Measurements from ENCODE around the gene MICAL3.

GRCh38 chr22:17914474-17914873, 109.9 kb downstream of the MICAL3 start:
- TF ChIP-seq CTCF (IDR thresholded peaks at IDR 0.05): no peak
- TF ChIP-seq TCF7L2 (IDR thresholded peaks at IDR 0.05; ENCODE audit: low read depth, low read length): no peak
- TF ChIP-seq, protein P1, sequence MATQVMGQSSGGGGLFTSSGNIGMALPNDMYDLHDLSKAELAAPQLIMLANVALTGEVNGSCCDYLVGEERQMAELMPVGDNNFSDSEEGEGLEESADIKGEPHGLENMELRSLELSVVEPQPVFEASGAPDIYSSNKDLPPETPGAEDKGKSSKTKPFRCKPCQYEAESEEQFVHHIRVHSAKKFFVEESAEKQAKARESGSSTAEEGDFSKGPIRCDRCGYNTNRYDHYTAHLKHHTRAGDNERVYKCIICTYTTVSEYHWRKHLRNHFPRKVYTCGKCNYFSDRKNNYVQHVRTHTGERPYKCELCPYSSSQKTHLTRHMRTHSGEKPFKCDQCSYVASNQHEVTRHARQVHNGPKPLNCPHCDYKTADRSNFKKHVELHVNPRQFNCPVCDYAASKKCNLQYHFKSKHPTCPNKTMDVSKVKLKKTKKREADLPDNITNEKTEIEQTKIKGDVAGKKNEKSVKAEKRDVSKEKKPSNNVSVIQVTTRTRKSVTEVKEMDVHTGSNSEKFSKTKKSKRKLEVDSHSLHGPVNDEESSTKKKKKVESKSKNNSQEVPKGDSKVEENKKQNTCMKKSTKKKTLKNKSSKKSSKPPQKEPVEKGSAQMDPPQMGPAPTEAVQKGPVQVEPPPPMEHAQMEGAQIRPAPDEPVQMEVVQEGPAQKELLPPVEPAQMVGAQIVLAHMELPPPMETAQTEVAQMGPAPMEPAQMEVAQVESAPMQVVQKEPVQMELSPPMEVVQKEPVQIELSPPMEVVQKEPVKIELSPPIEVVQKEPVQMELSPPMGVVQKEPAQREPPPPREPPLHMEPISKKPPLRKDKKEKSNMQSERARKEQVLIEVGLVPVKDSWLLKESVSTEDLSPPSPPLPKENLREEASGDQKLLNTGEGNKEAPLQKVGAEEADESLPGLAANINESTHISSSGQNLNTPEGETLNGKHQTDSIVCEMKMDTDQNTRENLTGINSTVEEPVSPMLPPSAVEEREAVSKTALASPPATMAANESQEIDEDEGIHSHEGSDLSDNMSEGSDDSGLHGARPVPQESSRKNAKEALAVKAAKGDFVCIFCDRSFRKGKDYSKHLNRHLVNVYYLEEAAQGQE (IDR thresholded peaks at IDR 0.05; ENCODE audit: insufficient read depth in 1 of 2, low read depth in 2 of 2, low read length in 1 of 2): no peak
- TF ChIP-seq SIN3A (IDR thresholded peaks at IDR 0.05; ENCODE audit: borderline replicate concordance, insufficient read depth, low read depth, low read length): no peak

All from Panc1 (cell line).